DMS79 treated with DMSO at 0.1 percent for 48 hours (cell line): ENCODE results near the gene RAP1GAP.
A peak's percentile ranks its signal among the peaks of the same experiment; 100 is the strongest.

Source experiments
- DNase-seq: peaks from one replicate; lab custom pipeline; 2025; lab: John Stamatoyannopoulos, UW

Gene RAP1GAP

GRCh38 chr1:21669258-21670058, at the start of gene RAP1GAP:
TSS of gene RAP1GAP (minus strand) at chr1:21669357. CDS start at chr1:21620032, 49,325 bp downstream.
- peak; percentile 32 for DNase-seq

GRCh38 chr1:21716169-21716568, 47.0 kb upstream of the RAP1GAP start:
- DNase-seq: no peak

- DNase-seq: no peak
Measured at GRCh38 chr1:21707891-21708290, 38.7 kb upstream of the RAP1GAP start.

- no peak for DNase-seq
Measured at GRCh38 chr1:21707086-21707840, 38.1 kb upstream of the RAP1GAP start.

GRCh38 chr1:21706151-21706835, 37.1 kb upstream of the RAP1GAP start:
- no peak for DNase-seq

GRCh38 chr1:21705303-21705980, 36.3 kb upstream of the RAP1GAP start:
- DNase-seq: no peak

- DNase-seq: no peak
Measured at GRCh38 chr1:21704145-21704544, 35.0 kb upstream of the RAP1GAP start.

GRCh38 chr1:21703318-21703963, 34.3 kb upstream of the RAP1GAP start:
- no peak for DNase-seq

- DNase-seq: no peak
Measured at GRCh38 chr1:21702780-21703179, 33.6 kb upstream of the RAP1GAP start.

GRCh38 chr1:21701401-21701800, 32.2 kb upstream of the RAP1GAP start:
- no peak for DNase-seq

- DNase-seq: no peak
Measured at GRCh38 chr1:21700094-21700493, 30.9 kb upstream of the RAP1GAP start.

- DNase-seq: no peak
Measured at GRCh38 chr1:21696931-21697330, 27.8 kb upstream of the RAP1GAP start.

- DNase-seq: no peak
Measured at GRCh38 chr1:21693732-21694131, 24.6 kb upstream of the RAP1GAP start.

- DNase-seq: no peak
Measured at GRCh38 chr1:21691739-21692138, 22.6 kb upstream of the RAP1GAP start.

- no peak for DNase-seq
Measured at GRCh38 chr1:21689661-21690372, 20.7 kb upstream of the RAP1GAP start.

- no peak for DNase-seq
Measured at GRCh38 chr1:21687081-21687529, 17.9 kb upstream of the RAP1GAP start.

- no peak for DNase-seq
Measured at GRCh38 chr1:21685946-21686678, 17.0 kb upstream of the RAP1GAP start.

- no peak for DNase-seq
Measured at GRCh38 chr1:21681426-21681825, 12.3 kb upstream of the RAP1GAP start.

GRCh38 chr1:21680918-21681317, 11.8 kb upstream of the RAP1GAP start:
- DNase-seq: no peak

GRCh38 chr1:21680381-21680780, 11.2 kb upstream of the RAP1GAP start:
- DNase-seq: no peak
